Stimulated activated CD4-positive, alpha-beta T cell treated with anti-CD3 and anti-CD28 coated beads, TNF-alpha, amount 100 ng/mL, for 48 hours (primary cell): ENCODE measurements around the gene GLIPR2.
A peak's percentile ranks its signal among the peaks of the same experiment; 100 is the strongest.
"Not testable (repeated sequence)": the region's sequence is repeated elsewhere in the genome, so short reads cannot be mapped to it uniquely, and the experiment has no call there.

ENCODE experiments used
- DNase-seq, 3 donors: peaks; one replicate each; pipeline ENCODE4 v3.0.0-alpha.2; 2020; ENCODE audit warnings: low read depth in 3 of 3

The GLIPR2 gene

DNA sequence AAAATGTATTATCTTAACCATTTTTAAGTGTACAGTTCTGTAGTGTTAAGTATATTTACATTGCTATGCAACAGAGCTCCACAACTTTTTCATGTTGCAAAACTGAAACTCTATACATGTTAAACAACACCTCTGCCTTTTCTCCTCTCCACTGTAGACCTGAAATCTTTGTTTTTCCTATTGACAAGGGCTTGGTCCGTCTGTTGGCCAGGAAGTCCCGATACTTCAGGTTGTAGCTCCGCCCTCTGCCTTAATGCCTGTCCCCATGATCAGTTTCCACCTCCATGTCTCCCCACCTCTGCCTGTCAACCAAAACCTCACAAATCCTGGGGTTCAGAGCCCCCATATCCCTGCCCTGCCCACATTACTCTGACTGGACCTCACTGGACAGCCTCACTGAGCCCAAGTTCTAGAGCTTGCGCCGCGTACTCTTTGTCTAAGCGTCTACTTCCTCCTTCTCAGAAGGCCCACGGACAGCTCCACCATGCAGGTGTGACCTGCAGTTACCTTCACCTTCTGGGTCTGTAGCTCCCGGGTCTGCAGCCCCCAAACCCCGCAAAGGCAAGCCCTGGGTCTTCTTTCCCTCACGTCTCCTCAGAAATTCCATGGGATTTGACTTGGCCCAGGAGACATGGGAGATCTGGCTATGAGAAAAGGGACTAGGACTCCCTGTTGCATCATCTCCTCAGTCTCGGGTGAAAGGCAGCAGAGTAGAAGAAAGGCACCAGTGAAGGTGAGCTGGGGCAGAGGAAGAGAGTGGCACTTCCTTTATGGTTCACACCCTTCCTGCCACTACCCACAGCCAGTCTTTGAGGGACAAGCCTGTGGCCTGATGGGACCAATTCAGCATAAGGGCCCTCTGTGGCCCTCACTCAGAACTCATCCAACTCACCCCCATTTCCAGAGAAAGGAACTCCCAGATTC lies 8.0 kb downstream of the GLIPR2 start:
- no peak for DNase-seq

GRCh38 chr9:36145970-36146369 lies 9.4 kb downstream of the GLIPR2 start:
- no peak for DNase-seq

- DNase-seq: no peak
Measured at GRCh38 chr9:36146651-36147050, 10.1 kb downstream of the GLIPR2 start.

- no peak for DNase-seq
Measured at GRCh38 chr9:36147441-36148175, 11.1 kb downstream of the GLIPR2 start.

- DNase-seq: peak in 2 of 3 donors; percentile 56 to 57
Measured at GRCh38 chr9:36148311-36149051, 11.9 kb downstream of the GLIPR2 start.

- DNase-seq: no peak
Measured at GRCh38 chr9:36149197-36149596, 12.7 kb downstream of the GLIPR2 start.

DNA sequence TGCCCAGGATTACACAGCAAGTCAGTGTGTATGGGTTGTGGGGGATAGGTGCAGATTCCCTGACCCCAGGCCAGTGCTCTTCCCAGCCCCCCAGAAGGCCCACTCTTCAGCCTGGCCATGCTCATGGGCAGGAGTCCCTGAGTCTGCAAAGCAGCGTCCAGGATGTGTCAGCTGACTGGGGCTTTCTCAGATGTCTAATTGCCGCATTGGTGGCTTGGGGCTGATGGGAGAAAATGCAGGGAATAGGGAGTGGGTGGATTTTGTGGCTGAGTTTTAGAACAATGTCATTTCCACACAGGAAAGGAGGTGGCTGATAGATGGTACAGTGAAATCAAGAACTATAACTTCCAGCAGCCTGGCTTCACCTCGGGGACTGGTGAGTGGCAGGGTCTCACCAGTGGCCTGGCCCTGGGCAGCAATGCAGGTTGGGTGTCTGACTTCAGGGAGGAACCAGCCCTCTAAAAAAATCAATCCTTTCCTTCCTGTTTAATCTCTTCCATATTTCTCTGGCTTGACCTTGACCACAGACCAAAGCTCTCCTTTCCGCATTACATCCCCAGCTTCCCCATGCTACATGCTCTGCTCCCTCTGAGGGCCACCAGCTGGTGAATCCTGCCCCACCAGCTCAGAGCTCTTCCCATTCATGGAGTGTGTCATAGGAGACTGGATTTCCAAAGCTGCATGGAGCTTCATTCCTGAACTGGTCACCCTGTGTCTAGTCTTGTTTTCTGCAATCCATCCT lies 14.2 kb downstream of the GLIPR2 start:
- no peak for DNase-seq

GRCh38 chr9:36151316-36152210 lies 15.0 kb downstream of the GLIPR2 start:
- peak; percentile 59 to 84 (median 76) for DNase-seq

- no peak for DNase-seq
Measured at GRCh38 chr9:36152741-36153438, 16.4 kb downstream of the GLIPR2 start.

DNA sequence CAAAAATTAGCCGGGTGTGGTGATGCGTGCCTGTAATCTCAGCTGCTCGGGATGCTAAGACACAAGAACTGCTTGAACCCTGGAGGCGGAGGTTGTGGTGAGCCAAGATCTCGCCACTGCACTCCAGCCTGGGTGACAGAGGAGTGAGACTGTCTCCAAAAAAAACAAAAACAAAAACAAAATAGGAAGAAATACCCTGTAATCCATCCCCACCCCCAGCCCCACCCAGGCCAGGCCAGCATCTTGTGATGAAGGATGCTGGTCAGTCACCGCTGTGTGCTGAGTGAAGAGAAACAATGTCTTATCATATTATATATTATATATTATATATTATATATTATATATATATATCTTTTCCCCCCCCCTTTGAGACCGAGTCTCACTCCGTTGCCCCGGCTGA lies 17.2 kb downstream of the GLIPR2 start:
- DNase-seq: no peak

- no peak for DNase-seq
Measured at GRCh38 chr9:36154331-36154952, 17.9 kb downstream of the GLIPR2 start.

DNA sequence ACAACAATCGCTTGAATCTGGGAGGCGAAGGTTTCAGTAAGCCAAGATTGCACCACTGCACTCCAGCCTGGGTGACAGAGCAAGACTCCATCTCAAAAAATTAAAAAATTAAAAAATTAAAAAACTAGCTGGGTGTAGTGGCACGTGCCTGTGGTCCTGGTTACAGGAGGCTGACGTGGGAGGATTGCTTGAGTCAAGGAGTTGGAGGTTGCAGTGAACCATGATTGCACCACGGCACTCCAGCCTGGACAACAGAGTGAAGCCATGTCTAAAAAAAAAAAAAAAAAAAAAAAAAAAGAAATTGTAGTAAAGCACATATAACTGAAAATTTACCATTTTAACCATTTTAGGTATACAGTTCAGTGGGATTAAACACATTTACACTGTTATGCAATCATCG lies 19.6 kb downstream of the GLIPR2 start:
- DNase-seq: no peak

DNA sequence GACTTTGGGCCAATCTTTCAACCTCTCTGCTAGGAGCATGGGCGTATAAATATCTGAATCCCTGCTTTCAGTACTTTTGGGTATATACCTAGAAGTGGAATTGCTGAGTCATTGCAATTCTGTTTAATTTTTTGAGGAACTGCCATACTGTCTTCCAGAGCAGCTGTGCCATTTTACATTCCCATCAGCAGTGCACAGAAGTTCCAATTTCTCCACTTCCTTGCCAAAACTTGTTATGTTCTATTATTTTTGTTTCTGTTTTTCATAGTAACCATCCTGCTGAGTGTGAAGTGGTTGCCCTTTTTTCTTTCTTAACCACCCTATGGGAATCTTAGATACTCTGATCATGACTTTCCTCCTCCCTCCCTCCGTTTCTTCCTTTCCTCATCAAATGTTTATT lies 21.6 kb downstream of the GLIPR2 start:
- no peak for DNase-seq

DNA sequence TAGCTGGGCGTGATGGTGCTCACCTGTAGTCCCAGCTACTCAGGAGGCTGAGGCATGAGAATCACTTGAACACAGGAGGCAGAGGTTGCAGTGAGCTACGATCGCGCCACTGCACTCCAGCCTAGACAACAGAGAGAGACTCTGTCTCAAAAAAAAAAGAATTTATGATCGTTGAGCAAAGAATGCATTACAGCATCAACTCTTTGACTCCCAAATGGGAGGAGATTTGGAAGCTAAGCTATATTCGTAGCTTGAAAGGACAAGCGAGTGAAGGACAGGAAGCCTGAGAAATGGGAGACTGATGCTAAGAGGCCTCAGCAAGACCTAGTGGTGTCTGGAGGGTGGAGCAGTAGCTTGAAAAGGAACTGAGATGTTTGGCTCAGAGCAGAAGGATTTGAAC lies 22.4 kb downstream of the GLIPR2 start:
- no peak for DNase-seq

GRCh38 chr9:36159509-36159908 lies 23.0 kb downstream of the GLIPR2 start:
- not testable (repeated sequence) for DNase-seq

- not testable (repeated sequence) for DNase-seq
Measured at GRCh38 chr9:36160126-36160525, 23.6 kb downstream of the GLIPR2 start.

- DNase-seq: no peak
Measured at GRCh38 chr9:36161187-36161586, 24.7 kb downstream of the GLIPR2 start.

GRCh38 chr9:36162211-36162738 lies 25.7 kb downstream of the GLIPR2 start:
- no peak for DNase-seq
